B cell (primary cell): ENCODE results near the gene ORC4. TPM values are rescaled to one million over a fixed set of nuclear protein-coding genes. Genes with fewer than 3 reads are reported as not detected.

Experiments used
- ATAC-seq: fragments of 200-7000 bp; cut with Tn5 transposase; one replicate; pipeline ENCODE4 v1.10.0; 2021; ENCODE audit warnings: low read depth, mild to moderate bottlenecking, moderate number of reproducible peaks, moderate library complexity
- CTCF ChIA-PET: fragments of 350-600 bp; sonication (Branson Sonifier 250); formaldehyde crosslinking; loops from one replicate; lab custom pipeline; 2021; ENCODE audit warnings: antibody characterized with exemption, inconsistent platforms; lab: Charles Lee
- POLR2A ChIA-PET: fragments of 350-600 bp; sonication (Branson Sonifier 250); formaldehyde crosslinking; loops from one replicate; lab custom pipeline; 2021; ENCODE audit warnings: antibody characterized with exemption; lab: Charles Lee
- DNase-seq: peaks from one replicate; pipeline ENCODE4 v3.0.0; 2013
- H2AFZ ChIP-seq: 2 replicates; pipeline ENCODE4 v1.6.1; 2012; ENCODE audit warnings: mild to moderate bottlenecking, low read depth, low read length; ENCODE audit not compliant: insufficient read depth, poor library complexity, severe bottlenecking
- H3K27ac ChIP-seq, 2 donors: 1 replicate in 1 of 2; 2 replicates in 1 of 2; pipeline ENCODE4 v1.5.1; 2012 to 2013; ENCODE audit warnings: low read length in 2 of 2, mild to moderate bottlenecking in 2 of 2, moderate library complexity in 1 of 2
- H3K27me3 ChIP-seq, 4 experiments: fragments of 200-600 bp in 1 of 4; sonication (generic) in 1 of 4; replicated peaks in 1 of 4; 1 replicate in 2 of 4; 2 replicates in 2 of 4; pipeline versions ENCODE4 v1.6.1 to v1.7.0; 2013 to 2016; ENCODE audit warnings: low read length in 3 of 4, mild to moderate bottlenecking in 2 of 4, mixed read lengths in 1 of 4, moderate library complexity in 1 of 4; ENCODE audit not compliant: insufficient read depth in 4 of 4, control insufficient read depth in 3 of 4; ENCODE audit errors: control extremely low read depth in 1 of 4
- H3K36me3 ChIP-seq, 2 experiments: replicated peaks in 1 of 2; 1 replicate in 1 of 2; 2 replicates in 1 of 2; pipeline versions ENCODE4 v1.6.1 to v1.7.1; 2013; ENCODE audit warnings: low read length in 1 of 2; ENCODE audit not compliant: insufficient read depth in 2 of 2, control insufficient read depth in 1 of 2; ENCODE audit errors: control extremely low read depth in 1 of 2, extremely low read depth in 1 of 2
- H3K4me1 ChIP-seq, 2 donors: fragments of 200-600 bp in 1 of 2; sonication (generic) in 1 of 2; 1 replicate in 1 of 2; 2 replicates in 1 of 2; pipeline versions ENCODE4 v1.5.1 to v1.6.1; 2013 to 2017; ENCODE audit warnings: low read length in 2 of 2; ENCODE audit not compliant: control insufficient read depth in 2 of 2, insufficient read depth in 2 of 2
- H3K4me2 ChIP-seq: replicated peaks from 2 replicates; pipeline ENCODE3; 2012; ENCODE audit warnings: mild to moderate bottlenecking, low read depth, low read length; ENCODE audit not compliant: poor library complexity, severe bottlenecking
- H3K4me3 ChIP-seq, 5 experiments: fragments of 200-600 bp in 1 of 5; sonication (generic) in 1 of 5; 1 replicate in 3 of 5; 2 replicates in 2 of 5; pipeline versions ENCODE4 v1.5.1 to v1.7.0; 2011 to 2016; ENCODE audit warnings: low read length in 4 of 5, mild to moderate bottlenecking in 4 of 5, low read depth in 2 of 5, control low read depth in 1 of 5, moderate library complexity in 1 of 5; ENCODE audit not compliant: insufficient read depth in 1 of 5; ENCODE audit errors: control extremely low read depth in 1 of 5, extremely low read depth in 1 of 5
- H3K79me2 ChIP-seq: fragments of 200-600 bp; sonication (generic); one replicate; pipeline ENCODE4 v1.6.0; 2016; ENCODE audit warnings: low read length; ENCODE audit not compliant: control insufficient read depth, insufficient read depth
- H3K9ac ChIP-seq: fragments of 200-600 bp; sonication (generic); 2 replicates; pipeline ENCODE4 v1.6.1; 2017; ENCODE audit warnings: mild to moderate bottlenecking, low read length, moderate library complexity
- H3K9me3 ChIP-seq, 3 donors: one replicate each; pipeline versions ENCODE4 v1.6.1 to v1.7.1; 2013; ENCODE audit warnings: low read length in 2 of 3; ENCODE audit not compliant: control insufficient read depth in 2 of 3, insufficient read depth in 1 of 3; ENCODE audit errors: control extremely low read depth in 1 of 3
- H4K20me1 ChIP-seq: 2 replicates; pipeline ENCODE4 v1.6.0; 2012; ENCODE audit warnings: mild to moderate bottlenecking, low read length; ENCODE audit not compliant: insufficient read depth, control insufficient read depth, poor library complexity, severe bottlenecking
- H3K27ac Mint-ChIP-seq: one replicate; pipeline ENCODE4 v1.8.0; 2021; ENCODE audit warnings: mixed read lengths
- H3K27me3 Mint-ChIP-seq: one replicate; pipeline ENCODE4 v1.8.0; 2021; ENCODE audit warnings: mixed read lengths
- H3K4me1 Mint-ChIP-seq: one replicate; pipeline ENCODE4 v1.8.0; 2021; ENCODE audit warnings: mixed read lengths
- H3K4me3 Mint-ChIP-seq: one replicate; pipeline ENCODE4 v1.8.0; 2021; ENCODE audit warnings: mixed read lengths
- H3K9me3 Mint-ChIP-seq: one replicate; pipeline ENCODE4 v1.8.0; 2022; ENCODE audit warnings: mixed read lengths; ENCODE audit not compliant: insufficient read depth
- CTCF ChIP-seq: fragments of 200-600 bp; IDR thresholded peaks from one replicate; pipeline ENCODE4 v1.8.0; 2022; ENCODE audit warnings: antibody characterized with exemption, mild to moderate bottlenecking
- EZH2 ChIP-seq: IDR thresholded peaks from 2 replicates; pipeline ENCODE4 v1.6.1; 2012; ENCODE audit warnings: borderline replicate concordance, low read depth, mild to moderate bottlenecking, moderate library complexity, low read length; ENCODE audit not compliant: insufficient read depth, poor library complexity, severe bottlenecking
- WGBS: methylation state at CpG from one replicate; pipeline ENCODE4 v1.1.5; 2013; ENCODE audit warnings: missing lambda C conversion rate; ENCODE audit not compliant: insufficient coverage; 5-methylcytosine and 5-hydroxymethylcytosine counted together
- intact Hi-C: fragments of 100-400 bp; cut with micrococcal nuclease; formaldehyde crosslinking; loops from one replicate; pipeline ENCODE4 v1.10.0; 2022
- polyA plus RNA-seq: library from polyadenylated mRNA; depleted of rRNA; stranded (reverse); fragments of >200 nt; gene quantifications from 2 replicates; pipeline ENCODE4 v1.2.3, GENCODE V29; 2012
- total RNA-seq, 2 donors: library from RNA; stranded (reverse); fragments of 120-200 nt in 1 of 2; gene quantifications; 1 replicate in 1 of 2; 2 replicates in 1 of 2; pipeline versions ENCODE4 v1.2.3 to v1.2.4, GENCODE V29; 2013 to 2022

The ORC4 gene
- total and polyA plus RNA-seq, 2 donors (not counting 1 experiment from before 2014, with no cell fraction given): 31.5 to 48.9 TPM

GRCh38 chr2:147927053-147927588, 93.4 kb downstream of the ORC4 start:
- Histone ChIP-seq H3K27me3 (no peaks in the 10 kb centered on the region), H3K27ac (no peak overlapping the region), H3K4me3 (no peak overlapping the region), H4K20me1 (no peaks in the 10 kb centered on the region), H3K9me3 (no peaks in the 10 kb centered on the region), H3K4me1 (no peaks in the 10 kb centered on the region), H2AFZ (no peak overlapping the region), H3K4me2 (no peak overlapping the region), H3K79me2 (no peaks in the 10 kb centered on the region), H3K36me3 (no peaks in the 10 kb centered on the region), H3K9ac (no peak overlapping the region)
- no peak for DNase-seq
- Mint-ChIP-seq H3K9me3 (no peaks in the 10 kb centered on the region), H3K27me3 (no peaks in the 10 kb centered on the region), H3K4me3 (no peak overlapping the region), H3K27ac (no peak overlapping the region), H3K4me1 (no peaks in the 10 kb centered on the region)
- WGBS: 100% methylated on average over 1 of the region's 4 CpGs
- ChIA-PET POLR2A (no interaction called here), CTCF (no interaction called here)
- no peak for ATAC-seq
- intact Hi-C loops: no loop called here
- no peak for TF ChIP-seq EZH2
- TF ChIP-seq CTCF: no peak

GRCh38 chr2:147925886-147926285, 94.7 kb downstream of the ORC4 start:
- intact Hi-C loops: no loop called here
- no peaks in the 10 kb centered on the region for H3K27me3 ChIP-seq
- H3K9ac ChIP-seq: no peak overlapping the region
- no peaks in the 10 kb centered on the region for H3K27me3 Mint-ChIP-seq
- H4K20me1 ChIP-seq: no peaks in the 10 kb centered on the region
- no peak for ATAC-seq
- no peak overlapping the region for H3K4me3 Mint-ChIP-seq
- no peak overlapping the region for H3K27ac Mint-ChIP-seq
- no peaks in the 10 kb centered on the region for H3K9me3 ChIP-seq
- no peak overlapping the region for H2AFZ ChIP-seq
- ChIA-PET POLR2A (no interaction called here), CTCF (no interaction called here)
- DNase-seq: no peak
- no peaks in the 10 kb centered on the region for H3K36me3 ChIP-seq
- TF ChIP-seq EZH2 (no peak), CTCF (no peak)
- no peaks in the 10 kb centered on the region for H3K9me3 Mint-ChIP-seq
- H3K79me2 ChIP-seq: no peaks in the 10 kb centered on the region
- no peak overlapping the region for H3K4me3 ChIP-seq
- H3K4me2 ChIP-seq: no peak overlapping the region
- no peaks in the 10 kb centered on the region for H3K4me1 ChIP-seq
- no peak overlapping the region for H3K27ac ChIP-seq
- H3K4me1 Mint-ChIP-seq: no peaks in the 10 kb centered on the region
